DMS 273 treated with DMSO at 0.1 percent for 48 hours (cell line): Measurements from ENCODE around the gene RAPGEFL1.
"Not testable (repeated sequence)": the region's sequence is repeated elsewhere in the genome, so short reads cannot be mapped to it uniquely, and the experiment has no call there.

ENCODE experiments used
- DNase-seq: peaks from one replicate; lab custom pipeline; 2025; lab: John Stamatoyannopoulos, UW

Gene RAPGEFL1

DNA sequence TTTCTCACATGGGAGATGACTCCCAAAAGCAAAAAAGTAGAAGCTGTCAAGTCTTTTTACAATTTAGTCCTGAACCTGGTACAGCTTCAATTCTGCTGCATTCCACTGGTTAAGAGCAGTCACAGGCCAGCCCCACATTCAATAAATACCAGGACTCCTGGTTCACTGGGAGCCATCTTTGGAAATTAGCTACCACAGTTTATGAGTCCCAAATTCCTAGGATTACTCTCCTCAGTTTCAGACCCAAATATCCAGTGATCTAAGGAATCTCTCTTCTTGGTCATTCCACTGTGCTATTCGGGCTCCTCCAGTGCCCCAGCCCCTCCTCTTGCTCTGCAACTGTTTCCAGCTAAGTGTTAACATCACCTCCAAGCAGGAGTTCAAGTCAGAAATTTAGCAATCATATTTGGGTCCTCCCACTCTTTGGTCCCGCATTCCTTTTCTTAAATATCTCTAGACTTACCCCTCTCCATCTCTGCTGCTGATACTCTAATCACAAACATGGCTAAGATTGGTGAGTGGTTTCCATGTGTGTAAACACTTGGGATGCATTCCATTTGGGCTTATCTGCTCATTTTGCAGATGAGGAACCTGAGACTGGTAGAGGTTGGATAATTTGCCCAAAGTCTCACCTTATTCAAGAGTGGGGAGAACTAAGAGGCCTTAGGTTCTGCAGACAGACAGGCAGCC, 32.3 kb downstream of the RAPGEFL1 start:
- no peak for DNase-seq

GRCh38 chr17:40213914-40214313, 36.6 kb downstream of the RAPGEFL1 start:
- DNase-seq = not testable (repeated sequence)

GRCh38 chr17:40218006-40218739, 40.9 kb downstream of the RAPGEFL1 start:
- no peak for DNase-seq

DNA sequence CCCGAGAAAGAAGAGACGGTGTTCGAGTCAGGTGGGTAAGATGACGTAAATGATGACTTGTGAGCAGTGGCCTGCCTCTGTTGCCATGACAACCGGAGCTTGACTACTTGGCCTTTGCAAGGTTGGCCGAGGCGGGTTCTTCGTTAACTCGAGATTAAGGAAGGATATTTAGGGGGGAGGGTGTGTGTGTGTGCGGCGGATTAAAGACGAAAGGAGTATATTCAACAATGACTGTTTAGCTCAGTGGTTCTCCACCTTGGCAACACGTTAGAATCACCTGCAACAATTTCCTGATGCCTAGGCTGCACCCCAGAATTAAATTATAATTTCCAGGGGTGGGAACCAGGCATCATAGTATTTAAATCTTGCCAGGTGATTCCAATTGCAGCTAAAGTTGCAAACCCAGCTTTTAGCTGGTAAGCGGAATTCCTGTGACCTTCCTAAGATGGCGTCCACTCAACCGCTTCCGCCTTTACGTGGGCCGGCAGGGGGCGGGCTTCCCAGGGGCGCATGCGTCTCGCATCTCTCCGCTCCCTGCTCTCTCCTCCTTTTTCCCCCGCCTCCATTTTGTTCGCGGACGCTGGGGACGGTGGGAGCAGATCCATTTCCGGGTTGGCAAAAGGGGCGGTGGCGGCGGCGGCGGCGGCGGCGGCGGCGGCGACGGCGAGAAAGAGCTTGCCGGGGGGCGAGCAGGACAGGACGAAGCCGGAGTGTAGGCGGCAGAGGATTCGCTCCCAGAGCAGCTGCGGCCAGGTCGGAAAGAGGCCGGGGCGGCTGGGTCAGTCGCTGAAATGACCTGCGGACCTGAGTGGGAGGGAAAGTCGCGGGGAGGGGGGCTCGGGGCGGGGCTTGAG, 41.7 kb downstream of the RAPGEFL1 start, which contains the start of gene WIPF2:
Gene WIPF2, plus strand, starts transcription at position 565 of the 854 bp plus-strand sequence. CDS start 37,156 bp downstream, outside the sequence.
- peak; percentile 90 for DNase-seq

DNA sequence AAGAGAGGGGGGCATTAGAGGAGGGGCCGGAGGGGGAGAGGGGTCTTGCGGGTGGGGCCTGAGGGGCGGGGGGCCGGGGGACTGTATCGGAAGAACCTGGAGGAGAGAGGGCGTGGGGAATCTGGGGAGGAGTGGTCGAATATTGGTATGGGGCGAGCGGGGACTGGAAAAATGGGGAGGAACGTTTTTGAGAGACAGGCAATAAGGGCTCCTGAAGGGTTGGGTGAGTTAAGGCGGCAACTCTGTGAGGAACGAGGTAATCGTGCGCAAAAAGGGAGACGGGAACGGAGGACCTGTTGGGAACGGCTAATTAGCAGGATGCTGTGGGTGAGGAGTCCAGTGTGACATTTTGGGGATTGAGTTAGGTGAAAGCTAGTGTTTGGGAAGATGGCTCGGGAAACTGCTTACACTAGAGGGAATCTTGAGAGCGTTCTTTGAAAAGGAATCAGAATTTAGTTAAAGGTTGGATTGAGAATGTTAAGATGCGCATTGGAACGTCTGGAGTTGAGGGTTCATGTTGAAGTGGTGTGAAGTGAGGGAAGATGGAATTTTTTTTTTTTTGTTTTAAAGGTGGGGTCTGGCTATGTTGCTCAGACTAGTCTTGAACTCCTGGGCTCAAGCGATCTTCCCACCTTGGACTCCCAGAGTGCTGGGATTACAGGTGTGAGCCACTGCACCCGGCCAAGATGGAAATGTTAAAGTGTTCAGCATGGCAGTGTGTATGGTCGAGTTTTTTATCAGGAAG, 42.5 kb downstream of the RAPGEFL1 start:
- peak; percentile 58 for DNase-seq

DNA sequence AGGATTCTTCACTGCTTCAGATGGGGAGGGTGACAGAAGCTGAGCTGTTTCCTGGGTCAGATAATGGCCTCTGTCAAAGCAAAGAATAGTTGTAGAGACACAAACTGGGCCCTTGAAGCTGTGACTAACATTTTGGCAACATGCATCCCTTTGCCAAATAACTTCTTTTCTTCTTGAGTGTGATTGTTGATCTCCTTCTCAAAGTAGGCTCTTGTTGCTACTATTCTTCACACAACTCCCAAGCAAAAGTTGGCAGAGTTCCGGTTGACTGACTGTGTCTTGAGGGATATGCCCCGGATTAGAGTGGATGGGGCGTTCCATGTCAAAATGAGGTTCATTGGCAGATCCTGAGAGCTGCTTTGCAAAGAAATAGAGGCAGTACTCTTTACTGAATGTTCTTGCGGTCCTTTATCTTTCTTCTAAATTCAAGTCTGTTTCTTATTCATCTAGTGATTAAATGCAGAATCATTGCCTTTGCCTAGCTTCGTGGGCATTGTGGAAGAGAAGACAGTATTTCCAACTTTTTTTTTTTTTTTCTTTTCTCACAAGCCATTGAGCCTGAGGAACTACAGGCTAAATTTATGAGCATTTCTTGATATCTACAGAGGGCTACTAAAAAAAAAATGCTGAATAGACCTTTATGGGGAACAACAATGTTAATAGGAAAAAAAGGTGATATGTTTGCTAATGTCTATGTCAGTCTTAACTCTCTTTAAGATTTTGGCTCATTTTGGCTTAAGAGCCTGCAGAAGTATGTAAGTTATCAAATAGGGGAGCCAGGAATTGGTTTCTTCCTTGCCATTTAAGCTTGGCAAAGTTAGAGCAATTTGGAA, 47.7 kb downstream of the RAPGEFL1 start:
- no peak for DNase-seq

- DNase-seq = not testable (repeated sequence)
These were observed 51.9 kb downstream of the RAPGEFL1 start for GRCh38 chr17:40229146-40229545.

GRCh38 chr17:40230670-40231069, 53.4 kb downstream of the RAPGEFL1 start:
- no peak for DNase-seq

- DNase-seq = not testable (repeated sequence)
These were observed 54.7 kb downstream of the RAPGEFL1 start for GRCh38 chr17:40231928-40232327.

GRCh38 chr17:40241252-40241834, 64.1 kb downstream of the RAPGEFL1 start:
- DNase-seq = no peak

GRCh38 chr17:40242774-40243173, 65.5 kb downstream of the RAPGEFL1 start:
- no peak for DNase-seq

GRCh38 chr17:40243761-40244160, 66.5 kb downstream of the RAPGEFL1 start:
- DNase-seq = no peak

DNA sequence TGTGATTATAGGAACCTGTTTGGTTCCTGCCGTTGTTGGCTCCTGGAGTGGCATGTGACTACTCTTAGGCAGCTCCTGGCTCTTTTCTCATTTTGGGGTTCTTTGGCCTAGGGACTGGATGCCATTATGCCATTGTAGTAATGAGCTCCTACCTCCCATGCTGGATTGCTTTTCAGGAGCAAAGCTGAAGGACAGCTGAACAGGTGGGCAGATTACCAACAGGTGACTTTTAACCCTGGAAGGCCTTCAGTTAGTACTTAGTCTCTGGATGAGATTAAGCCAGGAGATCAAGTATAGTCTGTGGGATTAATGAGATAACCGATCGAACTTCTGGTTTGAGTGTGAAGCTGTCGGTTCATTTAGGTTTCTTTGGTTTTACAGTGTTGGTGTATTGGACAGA, 67.0 kb downstream of the RAPGEFL1 start:
- no peak for DNase-seq
